HG03457 (cell line): Measurements from ENCODE around the gene CPNE1.
"Not testable (repeated sequence)": the region's sequence is repeated elsewhere in the genome, so short reads cannot be mapped to it uniquely, and the experiment has no call there.

ENCODE experiments used
- ATAC-seq: cut with Tn5 transposase; IDR thresholded peaks from one replicate; pipeline ENCODE4 v1.9.1; 2021; ENCODE audit warnings: moderate number of reproducible peaks; ENCODE audit not compliant: unreplicated experiment

CPNE1 gene

GRCh38 chr20:35698298-35699126 lies 33.8 kb upstream of the CPNE1 start:
- no peak for ATAC-seq

- ATAC-seq, result no peak
These were observed 33.1 kb upstream of the CPNE1 start for GRCh38 chr20:35697696-35698297.

DNA sequence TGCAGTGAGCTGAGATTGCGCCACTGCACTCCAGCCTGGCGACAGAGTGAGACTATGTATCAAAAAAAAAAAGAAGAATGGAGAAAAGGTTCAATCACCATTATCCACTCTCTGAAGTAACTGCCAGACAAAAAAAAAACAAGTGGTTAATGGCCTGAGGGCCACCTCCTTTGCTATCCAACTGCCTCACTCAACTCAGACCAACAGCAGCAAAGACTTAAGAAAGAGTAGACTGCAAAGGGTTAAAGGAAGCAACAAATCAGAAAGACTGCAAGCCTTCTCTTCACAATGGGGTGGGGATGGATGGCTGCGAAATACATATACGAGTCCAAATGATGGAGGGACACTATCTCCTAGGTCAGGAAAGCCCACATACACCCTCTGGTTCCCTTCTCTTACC lies 31.3 kb upstream of the CPNE1 start:
- no peak for ATAC-seq

GRCh38 chr20:35695245-35695749 lies 30.6 kb upstream of the CPNE1 start:
- ATAC-seq, result no peak

DNA sequence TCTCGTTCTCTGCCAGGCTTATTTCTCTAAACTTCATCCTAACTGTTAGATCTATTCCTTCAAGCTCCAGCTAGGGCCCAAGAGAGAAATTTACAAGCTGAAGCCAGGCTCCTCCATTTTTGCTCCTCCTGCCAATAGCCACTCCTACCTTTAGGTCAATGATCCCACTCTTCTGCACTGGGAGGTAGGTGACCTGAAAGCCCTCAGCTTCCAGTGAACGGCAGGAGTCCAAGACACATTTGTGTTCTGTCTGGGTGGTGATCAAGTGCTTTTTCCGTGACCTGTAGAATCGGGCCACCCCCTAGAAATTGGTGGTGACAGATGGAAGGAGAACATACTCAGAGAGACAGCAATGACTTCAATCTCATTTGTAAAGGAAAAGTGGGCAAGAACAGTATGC lies 25.6 kb upstream of the CPNE1 start:
- ATAC-seq, result no peak

DNA sequence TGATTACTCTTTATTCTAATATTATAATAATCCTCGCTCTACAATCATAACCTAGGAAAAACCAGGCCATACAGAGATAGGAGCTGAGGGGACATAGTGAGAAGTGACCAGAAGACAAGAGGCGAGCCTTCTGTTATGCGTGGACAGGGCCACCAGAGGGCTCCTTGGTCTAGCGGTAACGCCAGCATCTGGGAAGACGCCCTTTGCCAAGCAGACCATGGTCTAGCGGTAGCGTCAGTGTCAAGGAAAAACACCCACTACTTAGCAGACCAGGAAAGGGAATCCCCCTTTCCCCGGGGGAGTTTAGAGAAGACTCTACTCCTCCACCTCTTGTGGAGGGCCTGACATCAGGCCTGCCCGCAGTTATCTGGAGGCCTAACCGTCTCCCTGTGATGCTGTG lies 22.2 kb upstream of the CPNE1 start:
- not testable (repeated sequence) for ATAC-seq

GRCh38 chr20:35685368-35685767 lies 20.7 kb upstream of the CPNE1 start:
- ATAC-seq, result not testable (repeated sequence)

- ATAC-seq, result no peak
These were observed 17.3 kb upstream of the CPNE1 start for GRCh38 chr20:35681960-35682359.

- ATAC-seq, result no peak
These were observed 15.9 kb upstream of the CPNE1 start for GRCh38 chr20:35680452-35681183.

GRCh38 chr20:35674921-35675320 lies 10.2 kb upstream of the CPNE1 start:
- no peak for ATAC-seq

GRCh38 chr20:35673884-35674283 lies 9.2 kb upstream of the CPNE1 start:
- ATAC-seq, result no peak

GRCh38 chr20:35669681-35670080 lies 5.0 kb upstream of the CPNE1 start:
- no peak for ATAC-seq

GRCh38 chr20:35669221-35669620 lies 4.5 kb upstream of the CPNE1 start:
- ATAC-seq, result no peak

- ATAC-seq, result no peak
These were observed 1.2 kb upstream of the CPNE1 start for GRCh38 chr20:35665949-35666288.

GRCh38 chr20:35663516-35664465 lies 909 bp downstream of the CPNE1 start:
- ATAC-seq, result peak; percentile 21

DNA sequence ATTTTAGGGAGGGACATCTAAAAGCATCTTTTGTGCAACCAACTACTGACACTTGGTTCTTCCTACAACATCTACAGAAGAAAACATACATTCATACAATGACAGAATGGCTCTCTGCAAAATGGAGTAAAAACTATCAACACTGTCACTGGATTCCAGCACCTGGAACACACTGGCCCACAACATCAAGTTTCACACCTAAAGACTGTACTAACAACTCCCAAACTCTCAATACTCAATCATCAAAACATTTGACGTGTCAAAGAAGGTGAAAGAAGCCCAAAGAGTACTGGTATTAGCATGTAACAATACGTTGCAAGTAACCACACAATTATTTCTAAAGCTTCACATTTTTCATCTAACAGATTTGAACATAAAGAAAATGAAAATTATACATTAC lies 2.1 kb downstream of the CPNE1 start:
- no peak for ATAC-seq

GRCh38 chr20:35661908-35662307 lies 2.8 kb downstream of the CPNE1 start:
- no peak for ATAC-seq

DNA sequence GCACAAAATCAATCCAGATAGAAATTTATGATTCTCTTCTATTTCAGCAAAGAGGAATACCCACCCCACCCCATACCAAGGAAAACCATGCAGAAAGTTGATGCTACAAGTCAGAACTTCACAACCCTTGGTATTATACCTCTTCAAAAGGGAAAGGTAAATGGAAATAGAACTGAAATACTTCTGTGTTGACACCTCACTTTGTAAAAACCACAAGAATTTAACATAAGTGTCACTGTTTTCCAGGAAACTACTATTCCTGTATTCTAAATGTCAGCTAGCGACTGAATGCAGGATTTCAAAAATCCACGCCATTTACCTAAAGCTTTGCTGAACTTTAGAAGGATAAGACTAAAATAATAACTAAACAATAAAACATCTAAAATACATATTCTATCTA lies 3.6 kb downstream of the CPNE1 start:
- no peak for ATAC-seq

GRCh38 chr20:35660122-35660937 lies 4.4 kb downstream of the CPNE1 start:
- no peak for ATAC-seq

GRCh38 chr20:35657271-35657670 lies 7.4 kb downstream of the CPNE1 start:
- ATAC-seq, result no peak
